Stromal cell of bone marrow (primary cell): Measurements from ENCODE around the gene MBNL1.
"Not testable (repeated sequence)": the region's sequence is repeated elsewhere in the genome, so short reads cannot be mapped to it uniquely, and the experiment has no call there.

ENCODE experiments used
- DNase-seq: peaks from one replicate; pipeline ENCODE4 v3.0.0-alpha.2; 2012; ENCODE audit warnings: low read depth

The MBNL1 gene

DNA sequence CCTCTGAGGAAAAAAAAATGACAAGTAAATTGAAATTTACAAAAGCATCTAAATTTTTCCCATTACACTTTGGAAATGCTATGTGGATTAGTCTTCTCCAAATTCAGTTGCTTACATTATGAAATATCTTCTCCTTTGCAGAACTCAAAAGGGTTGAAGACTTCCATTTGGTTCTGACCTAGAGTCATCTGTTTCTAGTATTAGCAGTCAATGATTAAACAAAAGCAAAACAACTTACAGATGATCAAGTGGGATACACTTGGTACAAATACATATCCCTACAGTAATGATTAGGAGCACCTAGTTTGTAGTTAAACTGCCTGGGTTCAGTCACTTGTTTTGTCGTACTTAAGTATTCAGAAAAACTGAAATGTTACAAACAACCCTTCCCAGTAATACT is 136.2 kb downstream of the MBNL1 start:
- DNase-seq: no peak

DNA sequence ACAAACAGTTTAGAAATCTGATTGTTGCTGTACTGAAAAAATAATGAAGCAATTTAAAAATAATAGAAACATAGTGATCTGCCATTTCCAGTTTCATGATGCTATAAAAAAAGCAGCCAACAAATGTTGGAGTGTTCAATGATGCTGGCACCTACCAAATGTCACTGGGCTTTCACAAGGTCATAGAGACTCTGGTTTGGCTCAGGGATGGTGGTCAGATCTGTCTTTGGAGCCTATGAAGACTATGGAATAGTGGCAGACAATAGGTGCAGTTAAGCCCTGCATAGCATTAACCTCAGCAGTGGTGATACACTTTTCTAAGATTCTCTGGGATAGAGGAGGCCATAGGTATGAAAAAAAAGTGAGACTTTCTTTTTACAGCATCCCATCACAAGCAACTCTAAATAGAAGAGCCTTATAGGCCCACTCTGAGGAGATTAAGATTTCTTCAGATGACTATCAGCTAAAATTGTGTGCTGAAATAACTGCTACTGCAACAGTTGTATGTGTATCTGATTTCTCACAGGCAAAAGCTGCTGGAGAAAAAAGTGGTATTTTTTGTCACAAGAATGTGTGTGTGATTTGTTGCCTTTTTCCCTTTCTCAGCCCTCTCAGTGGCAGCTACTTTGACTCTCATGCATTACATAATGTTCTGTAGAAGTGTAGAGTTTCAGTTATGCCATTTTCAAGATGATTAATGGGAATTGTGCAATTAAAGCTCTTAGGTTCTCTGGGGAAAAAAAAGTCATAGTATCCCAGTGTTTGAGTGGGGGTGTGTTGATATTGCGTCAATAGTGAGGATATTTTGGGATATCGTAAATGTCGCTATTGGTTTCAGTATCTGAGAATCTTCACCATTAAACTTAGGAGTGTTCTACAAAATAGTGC is 137.4 kb downstream of the MBNL1 start:
- peak; percentile 91 for DNase-seq

DNA sequence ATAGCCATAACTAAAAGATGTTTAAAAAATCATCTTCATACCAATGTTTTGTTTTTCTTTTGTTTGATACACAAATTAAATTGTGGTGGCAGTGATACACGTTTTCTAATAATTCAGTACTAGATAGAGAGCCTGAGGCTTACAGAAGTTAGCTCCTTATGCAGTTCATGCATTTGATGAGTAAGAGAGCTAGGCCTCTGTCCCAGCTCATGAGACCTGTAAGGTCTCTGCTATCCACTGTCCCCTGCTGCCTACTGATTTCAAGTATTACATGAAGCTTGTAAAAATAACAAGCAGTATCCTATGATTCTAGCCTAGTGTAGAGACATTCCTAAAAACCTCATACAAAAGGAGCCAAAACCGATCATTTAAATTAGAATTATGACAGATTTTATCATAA is 144.5 kb downstream of the MBNL1 start:
- no peak for DNase-seq

DNA sequence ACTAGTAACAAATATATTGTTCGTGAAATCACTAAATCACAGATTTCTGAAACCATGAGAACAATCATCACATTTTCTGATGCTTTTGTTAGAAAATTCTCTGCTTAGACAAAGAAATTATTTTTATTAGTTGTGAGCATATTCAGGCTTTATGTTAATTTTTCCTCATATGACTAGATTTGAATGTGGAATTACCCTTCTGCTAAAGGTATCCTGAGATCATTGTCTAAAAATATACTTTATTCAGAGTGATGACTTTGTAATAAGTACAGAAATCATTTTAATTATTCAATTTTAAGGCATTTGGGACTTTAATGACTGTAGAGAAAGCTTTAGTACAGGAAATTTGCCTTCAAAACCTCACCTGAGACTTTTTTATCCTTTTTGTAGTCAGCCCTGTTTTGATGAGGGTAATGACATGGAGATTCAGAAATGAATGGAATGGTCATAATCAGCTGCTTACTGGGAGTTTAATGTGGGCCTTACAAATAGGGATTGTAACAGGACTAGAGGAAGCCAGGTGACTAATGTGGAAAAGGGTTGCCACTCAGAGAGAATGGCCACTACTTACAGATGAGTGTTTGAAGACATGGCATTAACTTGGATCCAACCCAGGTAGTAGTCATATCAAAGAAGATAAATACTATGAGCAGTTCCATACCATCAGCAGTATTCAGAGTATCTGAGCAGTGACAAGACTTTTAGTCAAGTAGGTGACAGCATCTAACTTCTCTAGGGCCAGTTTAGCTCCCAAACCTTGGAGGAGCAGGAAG is 148.3 kb downstream of the MBNL1 start:
- DNase-seq: no peak

DNA sequence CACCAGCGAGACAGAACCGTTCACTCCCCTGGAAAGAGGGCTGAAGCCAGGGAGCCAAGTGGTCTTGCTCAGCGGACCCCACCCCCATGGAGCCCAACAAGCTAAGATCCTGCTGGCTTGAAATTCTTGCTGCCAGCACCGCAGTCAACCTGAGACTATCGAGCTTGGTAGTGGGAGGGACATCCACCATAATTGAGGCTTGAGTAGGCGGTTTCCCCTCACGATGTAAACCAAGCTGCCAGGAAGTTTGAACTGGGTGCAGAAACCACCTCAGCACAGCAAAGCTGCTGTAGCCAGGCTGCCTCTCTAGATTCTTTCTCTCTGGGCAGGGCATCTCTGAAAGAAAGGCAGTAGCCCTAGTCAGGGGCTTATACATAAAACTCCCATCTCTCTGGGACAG is 151.0 kb downstream of the MBNL1 start:
- DNase-seq: no peak

DNA sequence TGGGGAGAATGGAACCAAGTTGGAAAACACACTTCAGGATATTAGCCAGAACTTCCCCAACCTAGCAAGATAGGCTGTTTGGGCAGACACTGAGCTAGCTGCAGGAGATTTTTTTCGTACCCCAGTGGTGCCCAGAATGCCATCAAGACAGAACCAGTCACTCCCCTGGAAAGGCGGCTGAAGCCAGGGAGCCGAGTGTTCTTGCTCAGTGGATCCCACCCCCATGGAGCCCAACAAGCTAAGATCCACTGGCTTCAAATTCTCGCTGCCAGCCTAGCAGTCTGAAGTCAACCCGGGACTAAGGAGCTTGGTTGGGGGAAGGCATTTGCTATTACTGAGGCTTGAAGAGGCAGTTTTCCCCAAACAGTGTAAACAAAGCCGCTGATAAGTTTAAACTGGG is 152.4 kb downstream of the MBNL1 start:
- DNase-seq: no peak

DNA sequence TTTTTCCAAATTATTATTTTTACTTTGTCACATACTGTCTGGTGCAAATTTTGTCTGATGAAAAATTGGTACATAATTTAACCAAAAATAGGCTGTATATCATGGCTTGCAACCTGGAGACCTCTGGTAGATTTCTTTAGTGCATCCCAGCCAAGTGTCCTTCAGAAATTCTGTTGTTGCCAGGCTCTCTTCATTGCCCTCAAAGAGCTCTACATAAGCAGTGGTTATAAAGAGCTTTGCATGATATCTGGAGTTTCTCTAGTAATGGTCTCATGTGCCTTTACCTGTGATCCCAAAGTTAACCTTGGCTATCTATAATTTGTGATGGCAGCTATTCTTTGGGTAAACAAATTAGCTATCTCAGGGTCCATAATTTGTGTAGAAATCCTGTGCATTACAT is 157.7 kb downstream of the MBNL1 start:
- no peak for DNase-seq

DNA sequence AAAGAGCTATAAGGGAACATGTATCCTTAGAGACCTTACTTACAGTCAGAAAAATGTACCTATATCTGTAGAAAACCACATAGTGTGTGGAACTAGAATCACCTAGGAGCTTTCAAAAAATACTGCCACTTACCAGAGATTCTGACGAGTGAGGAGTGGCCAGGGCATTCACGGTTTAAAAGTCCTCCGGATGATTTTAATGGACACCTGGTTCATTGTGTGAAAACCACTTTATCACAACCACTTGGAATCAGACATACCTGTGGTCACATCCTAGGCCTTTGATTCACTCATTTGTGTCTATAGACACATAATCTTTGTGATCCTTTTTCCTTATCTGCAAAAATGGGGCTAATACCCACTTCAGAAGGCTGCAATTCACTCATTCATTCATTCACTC is 159.8 kb downstream of the MBNL1 start:
- no peak for DNase-seq

DNA sequence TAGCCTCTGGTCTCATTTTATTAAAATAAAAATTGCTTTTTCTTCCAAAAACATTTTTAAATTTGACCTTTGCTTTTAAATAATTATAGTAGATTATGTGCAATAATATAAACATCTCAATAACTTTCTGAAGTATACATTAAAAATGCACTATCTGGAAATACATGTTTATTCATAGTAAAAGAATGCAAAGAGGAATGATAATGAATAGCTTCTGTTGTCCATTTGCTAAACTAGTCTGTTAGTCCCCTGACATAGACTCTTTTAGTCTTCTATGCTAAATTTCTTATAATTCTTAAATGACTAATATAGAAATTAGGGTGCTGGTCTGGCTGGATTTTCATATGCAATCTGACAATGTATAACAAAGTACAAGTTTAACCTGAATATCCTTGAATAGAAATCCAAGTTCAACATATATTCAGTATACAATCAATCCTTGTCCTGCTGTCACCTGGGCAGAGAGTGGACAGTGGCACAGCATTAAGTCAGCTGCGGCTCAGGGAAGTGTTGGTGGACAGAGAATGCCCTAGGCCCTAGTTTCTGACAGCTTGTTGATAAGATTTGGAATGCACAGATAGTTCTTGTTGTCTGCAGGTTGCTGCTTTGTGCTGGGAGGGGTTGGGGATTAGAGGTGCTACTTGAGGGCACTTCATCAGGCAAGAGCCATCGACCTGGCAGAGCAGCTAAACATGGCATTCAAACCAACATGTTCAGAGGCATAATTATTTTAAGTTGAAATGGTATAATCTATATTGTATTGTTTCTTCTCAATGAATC is 161.7 kb downstream of the MBNL1 start:
- no peak for DNase-seq

DNA sequence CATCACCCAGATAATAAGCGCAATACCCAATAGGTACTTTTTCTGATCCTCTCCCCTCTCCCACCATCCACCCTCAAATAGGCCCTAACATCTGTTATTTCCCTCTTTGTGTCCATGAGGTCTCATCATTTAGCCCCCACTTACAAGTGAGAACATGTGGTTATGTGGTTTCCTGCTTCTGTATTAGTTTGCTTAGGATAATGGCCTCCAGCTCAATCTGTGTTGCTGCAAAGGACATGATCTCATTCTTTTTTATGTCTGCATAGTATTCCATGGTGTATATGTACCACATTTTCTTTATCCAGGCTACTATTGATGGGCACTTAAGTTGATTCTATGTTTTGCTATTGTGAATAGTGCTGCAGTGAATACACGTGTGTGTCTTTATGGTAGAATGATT is 165.4 kb downstream of the MBNL1 start:
- no peak for DNase-seq

DNA sequence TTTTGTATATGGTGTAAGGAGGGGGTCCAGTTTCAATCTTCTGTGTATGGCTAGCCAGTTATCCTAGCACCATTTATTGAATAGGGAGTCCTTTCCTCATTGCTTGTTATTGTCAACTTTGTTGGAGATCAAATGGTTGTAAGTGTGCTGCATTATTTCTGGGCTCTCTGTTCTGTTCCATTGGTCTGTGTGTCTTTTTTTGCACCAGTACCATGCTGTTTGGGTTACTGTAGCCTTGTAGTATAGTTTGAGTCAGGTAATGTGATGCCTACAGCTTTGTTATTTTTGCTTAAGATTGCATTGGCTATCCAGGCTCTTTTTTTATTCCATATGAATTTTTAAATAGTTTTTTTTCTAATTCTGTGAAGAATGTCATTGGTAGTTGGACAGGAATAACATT is 166.5 kb downstream of the MBNL1 start:
- DNase-seq: not testable (repeated sequence)

DNA sequence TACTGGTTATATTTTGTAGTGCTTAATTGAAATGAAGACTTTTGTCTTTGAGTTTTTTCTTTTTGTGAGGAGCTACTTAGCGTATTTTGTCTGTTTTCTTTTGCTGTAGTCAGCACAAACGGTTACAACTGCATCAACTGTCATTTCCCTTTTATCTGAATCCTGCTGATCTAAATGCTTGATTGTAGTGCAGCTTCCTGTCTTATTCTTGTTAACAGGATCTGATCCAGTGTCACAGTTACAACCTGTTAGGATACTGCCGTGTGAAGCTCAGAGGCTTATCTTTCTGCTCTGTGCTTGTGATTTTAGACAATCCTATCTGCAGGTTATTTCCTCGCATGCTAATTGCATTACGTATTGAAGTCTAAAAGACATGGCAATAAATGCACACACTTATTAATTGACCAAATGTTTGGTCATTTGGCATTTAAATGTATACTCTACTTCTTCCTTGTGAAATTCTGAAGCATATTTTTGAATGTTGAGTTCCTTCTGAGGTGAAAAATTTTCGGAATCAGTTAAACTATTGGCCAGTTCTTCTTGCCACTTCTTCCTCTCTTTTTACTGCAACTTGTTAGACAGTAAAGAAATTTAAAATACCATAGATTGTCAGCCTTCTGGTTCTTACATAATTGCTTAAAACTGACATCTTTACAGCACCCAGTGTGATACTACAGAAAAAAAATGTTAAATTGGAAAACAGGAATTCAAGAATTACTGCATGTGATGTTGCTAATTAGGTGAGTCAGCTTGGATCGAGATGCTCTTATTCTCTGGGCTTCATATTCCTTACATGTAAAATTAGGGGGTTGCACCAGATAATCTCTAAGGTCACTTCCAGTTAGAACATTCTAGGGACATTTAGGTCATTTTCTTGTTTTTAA is 168.2 kb downstream of the MBNL1 start:
- no peak for DNase-seq

DNA sequence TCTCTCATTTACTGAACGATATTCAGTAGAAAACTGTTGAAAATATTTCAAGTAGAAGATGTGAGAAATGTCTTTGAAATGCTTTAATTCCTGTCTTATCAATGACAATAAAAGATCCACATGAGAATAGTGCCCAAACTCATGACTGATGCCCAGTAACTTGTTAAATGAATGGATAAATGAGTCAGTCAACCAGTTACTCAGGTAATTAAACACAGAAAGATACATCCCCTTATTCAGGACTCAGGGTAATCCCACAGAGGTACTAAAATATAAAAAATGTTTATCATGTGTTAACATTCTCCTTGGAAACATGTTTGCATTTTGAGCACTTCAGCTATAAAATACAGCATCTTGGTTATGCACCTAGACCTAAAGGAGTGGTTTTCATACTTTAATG is 169.5 kb downstream of the MBNL1 start:
- DNase-seq: no peak

DNA sequence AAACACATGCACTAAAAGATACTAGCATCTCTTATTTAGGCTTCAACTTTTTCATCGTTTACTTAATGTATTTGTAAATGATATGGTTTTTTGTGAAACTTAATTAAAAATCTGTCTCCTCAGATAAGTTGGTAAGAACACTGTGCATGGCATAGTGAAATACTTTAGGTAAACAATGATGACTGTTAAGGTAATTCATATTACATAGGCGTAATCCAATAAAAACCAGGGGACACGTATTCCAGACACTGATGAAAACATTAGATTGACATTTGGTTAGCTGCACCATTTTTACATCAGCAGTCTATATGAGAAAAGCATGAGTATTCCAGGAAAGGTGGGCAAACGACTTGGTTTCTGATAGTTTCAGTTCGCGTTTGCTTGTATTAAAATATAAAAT is 170.0 kb downstream of the MBNL1 start:
- no peak for DNase-seq

DNA sequence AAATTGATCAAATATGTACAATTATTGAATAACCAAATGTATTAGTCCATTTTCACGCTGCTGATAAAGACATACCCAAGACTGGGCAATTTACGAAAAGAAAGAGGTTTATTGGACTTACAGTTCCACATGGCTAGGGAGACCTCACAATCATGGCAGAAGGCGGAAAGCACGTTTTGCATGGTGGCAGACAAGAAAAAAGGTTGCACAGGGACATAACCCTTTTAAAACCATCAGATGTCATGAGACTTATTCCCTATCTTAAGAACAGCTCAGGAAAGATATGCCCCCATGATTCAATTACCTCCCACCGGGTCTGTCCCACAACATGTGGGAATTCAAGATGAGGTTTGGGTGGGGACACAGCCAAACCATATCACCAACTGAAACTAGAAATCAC is 171.5 kb downstream of the MBNL1 start:
- not testable (repeated sequence) for DNase-seq

DNA sequence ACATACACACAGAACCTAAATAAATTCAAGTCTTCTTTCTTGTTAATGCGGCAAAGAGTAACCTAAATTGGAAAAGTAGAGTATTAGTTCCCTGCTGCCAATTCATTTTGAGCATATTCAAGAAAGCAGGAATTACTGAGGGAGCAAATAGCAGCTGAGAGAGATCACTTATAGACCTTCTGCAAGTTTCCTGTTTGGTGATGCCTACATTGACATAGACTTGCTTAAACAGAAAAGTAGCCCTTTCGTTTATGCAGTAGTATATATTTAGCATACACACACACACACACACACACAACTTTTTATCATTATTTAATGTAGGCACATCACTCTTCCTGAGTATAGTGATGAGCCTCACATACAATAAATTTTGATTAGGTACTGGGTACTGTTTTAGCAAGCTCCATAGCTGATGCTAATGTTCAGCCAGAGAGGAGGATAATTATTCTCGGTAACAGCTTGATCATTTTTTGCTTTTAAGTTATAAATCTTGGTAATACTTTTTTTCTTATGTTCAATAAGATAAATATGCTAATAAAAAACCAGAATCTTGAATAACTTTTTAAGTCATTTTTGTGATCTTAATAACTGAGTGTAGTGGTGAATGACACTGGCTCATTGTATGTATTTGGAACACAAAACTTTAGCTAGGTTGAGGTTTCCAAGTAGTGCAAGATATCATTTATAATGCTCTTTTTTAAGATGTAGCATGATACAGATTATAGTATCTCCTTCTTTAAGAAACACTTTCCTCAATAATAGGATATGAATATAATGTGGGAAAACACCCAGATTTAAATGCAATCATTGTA is 174.7 kb downstream of the MBNL1 start:
- DNase-seq: no peak

DNA sequence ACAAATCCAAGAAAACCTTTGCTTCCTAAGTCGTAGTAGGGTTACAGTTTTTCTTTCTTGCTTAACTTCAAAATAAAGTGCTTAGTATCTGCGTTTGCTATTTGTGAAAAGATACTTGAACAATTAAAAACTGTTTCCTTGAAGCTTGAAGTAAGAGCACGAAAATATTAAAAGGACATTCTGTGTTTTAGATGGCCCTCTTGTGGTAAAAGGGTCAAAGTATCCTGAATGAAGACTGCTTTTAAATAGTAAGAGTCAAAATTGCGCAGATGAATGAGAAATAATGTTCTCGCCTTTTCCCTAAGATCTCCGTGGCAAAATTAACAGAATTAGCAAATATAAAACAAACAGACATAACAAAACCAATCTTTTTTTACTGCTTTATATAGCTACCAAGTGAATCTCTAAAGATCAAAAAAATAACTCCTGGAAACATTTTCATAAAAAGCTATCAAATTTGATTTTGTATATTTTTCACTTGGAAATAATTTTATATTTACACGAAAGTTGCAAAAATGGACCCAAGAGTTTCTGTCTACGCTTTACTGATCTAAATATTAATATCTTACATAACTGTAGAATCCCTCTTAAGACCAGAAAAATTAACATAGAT is 175.4 kb downstream of the MBNL1 start:
- peak; percentile 61 for DNase-seq

DNA sequence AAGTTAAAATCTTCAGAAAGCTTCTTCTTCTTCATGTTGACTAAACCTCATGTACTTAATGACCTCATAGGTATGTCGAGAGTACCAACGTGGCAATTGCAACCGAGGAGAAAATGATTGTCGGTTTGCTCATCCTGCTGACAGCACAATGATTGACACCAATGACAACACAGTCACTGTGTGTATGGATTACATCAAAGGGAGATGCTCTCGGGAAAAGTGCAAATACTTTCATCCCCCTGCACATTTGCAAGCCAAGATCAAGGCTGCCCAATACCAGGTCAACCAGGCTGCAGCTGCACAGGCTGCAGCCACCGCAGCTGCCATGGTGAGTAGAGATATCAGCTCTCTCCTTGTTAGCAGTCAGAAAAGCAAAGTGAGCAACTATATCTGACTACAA is 176.5 kb downstream of the MBNL1 start:
- no peak for DNase-seq

DNA sequence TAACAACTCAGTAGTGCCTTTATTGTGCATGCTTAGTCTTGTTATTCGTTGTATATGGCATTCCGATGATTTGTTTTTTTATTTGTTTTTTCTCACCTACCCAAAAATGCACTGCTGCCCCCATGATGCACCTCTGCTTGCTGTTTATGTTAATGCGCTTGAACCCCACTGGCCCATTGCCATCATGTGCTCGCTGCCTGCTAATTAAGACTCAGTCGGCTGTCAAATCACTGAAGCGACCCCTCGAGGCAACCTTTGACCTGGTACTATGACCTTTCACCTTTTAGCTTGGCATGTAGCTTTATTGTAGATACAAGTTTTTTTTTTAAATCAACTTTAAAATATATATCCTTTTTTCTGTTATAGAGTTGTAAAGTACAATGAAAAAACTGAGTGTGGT is 177.8 kb downstream of the MBNL1 start:
- DNase-seq: no peak

DNA sequence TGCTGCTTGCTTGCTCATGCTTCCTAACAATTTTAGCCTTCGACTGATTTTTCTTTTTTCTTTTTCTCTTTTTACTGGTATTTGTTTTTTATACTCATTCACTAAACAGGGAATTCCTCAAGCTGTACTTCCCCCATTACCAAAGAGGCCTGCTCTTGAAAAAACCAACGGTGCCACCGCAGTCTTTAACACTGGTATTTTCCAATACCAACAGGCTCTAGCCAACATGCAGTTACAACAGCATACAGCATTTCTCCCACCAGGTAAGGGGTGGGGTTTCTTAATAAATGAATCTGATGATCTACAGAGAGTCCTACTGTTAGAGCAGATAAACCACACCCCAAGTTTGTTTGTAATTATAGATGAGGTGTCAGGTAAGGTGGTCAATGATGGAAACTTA is 178.8 kb downstream of the MBNL1 start:
- DNase-seq: no peak
